Effector memory CD4-positive, alpha-beta T cell (primary cell): ENCODE data around the gene GMPR.
A peak's percentile ranks its signal among the peaks of the same experiment; 100 is the strongest.

Source experiments
- DNase-seq, 3 donors: peaks; one replicate each; pipeline ENCODE4 v3.0.0-alpha.2; 2020
- H3K27ac ChIP-seq: 2 replicates; pipeline ENCODE4 v1.7.0; 2013; ENCODE audit warnings: mild to moderate bottlenecking, low read length, moderate library complexity; ENCODE audit not compliant: insufficient read depth, poor library complexity, severe bottlenecking
- H3K27me3 ChIP-seq: replicated peaks from 2 replicates; pipeline ENCODE4 v1.7.0; 2013; ENCODE audit warnings: mild to moderate bottlenecking, low read length; ENCODE audit not compliant: insufficient read depth, control insufficient read depth, poor library complexity, severe bottlenecking
- H3K36me3 ChIP-seq: 2 replicates; pipeline ENCODE4 v1.7.0; 2013; ENCODE audit warnings: mild to moderate bottlenecking, low read length, moderate library complexity; ENCODE audit not compliant: control insufficient read depth, insufficient read depth
- H3K4me1 ChIP-seq: 2 replicates; pipeline ENCODE4 v1.7.0; 2013; ENCODE audit warnings: low read length, mild to moderate bottlenecking; ENCODE audit not compliant: control insufficient read depth, insufficient read depth, poor library complexity, severe bottlenecking
- H3K4me3 ChIP-seq: 2 replicates; pipeline ENCODE4 v1.7.0; 2013; ENCODE audit warnings: low read length, low read depth, mild to moderate bottlenecking; ENCODE audit not compliant: insufficient read depth, poor library complexity, severe bottlenecking
- H3K9me3 ChIP-seq: 2 replicates; pipeline ENCODE4 v1.7.0; 2013; ENCODE audit warnings: mild to moderate bottlenecking, low read length, moderate library complexity; ENCODE audit not compliant: control insufficient read depth

GMPR gene

GRCh38 chr6:16322666-16323312 is 84.4 kb downstream of the GMPR start:
- no peaks in the 10 kb centered on the region for H3K9me3 ChIP-seq
- H3K36me3 ChIP-seq: peaks cover 23% of the 10 kb centered on the region
- H3K4me1 ChIP-seq: peaks cover 56% of the 10 kb centered on the region
- peak overlapping the region; percentile 89 for H3K27ac ChIP-seq
- DNase-seq: peak; percentile 65 to 73 (median 66)
- H3K4me3 ChIP-seq: no peak overlapping the region
- no peaks in the 10 kb centered on the region for H3K27me3 ChIP-seq

GRCh38 chr6:16324184-16324583 is 85.8 kb downstream of the GMPR start:
- H3K27me3 ChIP-seq: no peaks in the 10 kb centered on the region
- H3K4me1 ChIP-seq: peaks cover 49% of the 10 kb centered on the region
- H3K9me3 ChIP-seq: no peaks in the 10 kb centered on the region
- DNase-seq: no peak
- H3K4me3 ChIP-seq: no peak overlapping the region
- peaks cover 25% of the 10 kb centered on the region for H3K36me3 ChIP-seq
- H3K27ac ChIP-seq: peak overlapping the region; percentile 89

DNA sequence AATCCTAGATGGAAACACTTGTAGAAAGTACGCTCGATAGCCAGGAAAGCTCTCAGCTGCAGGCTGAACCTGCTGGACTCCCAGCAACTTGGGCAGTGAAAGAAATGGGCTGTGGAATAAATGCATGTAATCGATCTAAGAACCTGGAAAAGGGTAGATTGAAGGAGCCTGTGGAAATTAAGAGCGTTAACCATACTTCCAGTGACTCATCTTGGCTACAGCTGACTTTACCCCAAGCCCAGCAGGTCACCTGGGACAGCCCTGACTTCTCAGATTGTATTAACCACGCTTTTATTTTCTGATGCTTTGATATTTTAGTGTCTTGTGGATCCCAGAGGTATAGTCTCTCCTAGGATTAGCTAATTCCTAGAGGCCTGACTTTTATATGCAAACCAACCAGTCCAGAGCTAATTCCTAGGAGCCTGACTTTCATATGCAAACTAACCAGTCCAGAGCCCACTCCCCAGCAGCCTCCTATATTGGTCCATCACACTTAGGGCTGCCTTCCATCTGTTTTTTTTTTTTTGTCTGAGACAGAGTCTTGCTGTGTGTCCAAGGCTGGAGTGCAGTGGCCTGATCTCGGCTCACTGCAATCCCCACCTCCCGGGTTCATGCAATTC is 86.3 kb downstream of the GMPR start:
- Histone ChIP-seq H3K9me3 (no peaks in the 10 kb centered on the region), H3K27me3 (no peaks in the 10 kb centered on the region), H3K4me3 (no peak overlapping the region), H3K4me1 (peaks cover 46% of the 10 kb centered on the region), H3K27ac (peak overlapping the region; percentile 89), H3K36me3 (peaks cover 25% of the 10 kb centered on the region)
- no peak for DNase-seq

DNA sequence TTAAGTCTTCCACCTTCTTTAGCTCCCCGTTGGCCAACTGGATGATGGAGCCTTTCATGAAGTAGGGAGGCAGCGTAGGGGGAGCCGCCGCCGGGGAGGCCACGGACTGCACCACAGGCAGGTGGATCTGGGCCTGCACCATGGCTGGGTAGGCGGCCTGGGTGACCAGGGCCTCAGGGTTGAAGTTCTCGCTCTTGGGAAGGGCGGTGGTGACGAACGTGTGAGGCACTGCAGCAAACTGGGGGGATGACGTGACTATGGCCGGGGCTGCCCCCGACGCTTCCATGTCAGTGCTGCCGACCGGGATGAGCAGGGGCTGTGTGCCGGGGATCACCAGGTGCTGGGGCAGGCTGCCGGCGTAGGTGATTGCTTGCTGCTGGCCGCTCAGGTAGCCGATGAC is 88.1 kb downstream of the GMPR start:
- H3K4me1 ChIP-seq: peaks cover 36% of the 10 kb centered on the region
- no peak overlapping the region for H3K4me3 ChIP-seq
- DNase-seq: no peak
- no peaks in the 10 kb centered on the region for H3K27me3 ChIP-seq
- H3K9me3 ChIP-seq: no peaks in the 10 kb centered on the region
- no peak overlapping the region for H3K27ac ChIP-seq
- H3K36me3 ChIP-seq: peaks cover 24% of the 10 kb centered on the region

GRCh38 chr6:16326971-16327776 is 88.8 kb downstream of the GMPR start:
- Histone ChIP-seq H3K4me3 (no peak overlapping the region), H3K4me1 (peaks cover 35% of the 10 kb centered on the region), H3K9me3 (no peaks in the 10 kb centered on the region), H3K36me3 (peaks cover 21% of the 10 kb centered on the region), H3K27ac (no peak overlapping the region), H3K27me3 (no peaks in the 10 kb centered on the region)
- no peak for DNase-seq

- no peaks in the 10 kb centered on the region for H3K27me3 ChIP-seq
- peaks cover 21% of the 10 kb centered on the region for H3K36me3 ChIP-seq
- H3K9me3 ChIP-seq: no peaks in the 10 kb centered on the region
- no peak overlapping the region for H3K4me3 ChIP-seq
- no peak overlapping the region for H3K27ac ChIP-seq
- H3K4me1 ChIP-seq: peaks cover 28% of the 10 kb centered on the region
- no peak for DNase-seq
Measured at GRCh38 chr6:16327777-16328325, 89.5 kb downstream of the GMPR start.

DNA sequence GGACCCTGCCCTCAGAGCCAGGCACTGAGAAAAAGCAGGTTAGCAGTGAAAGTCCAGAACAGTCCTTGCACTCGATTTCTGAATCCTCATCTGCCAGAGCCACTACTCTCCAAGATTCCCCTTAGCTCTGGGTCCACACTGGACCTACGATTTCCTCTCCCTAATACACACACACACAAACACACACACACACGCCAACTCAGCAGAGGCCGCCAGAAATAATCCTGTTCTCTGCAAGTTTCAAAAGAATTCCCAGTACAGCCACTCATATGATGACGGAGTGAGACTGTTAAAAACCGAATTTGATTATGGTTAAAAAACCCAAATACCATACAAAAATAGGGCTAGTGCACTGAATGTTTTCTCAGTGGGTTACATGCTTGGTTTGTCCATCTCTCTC is 90.8 kb downstream of the GMPR start:
- Histone ChIP-seq H3K36me3 (peaks cover 21% of the 10 kb centered on the region), H3K27me3 (no peaks in the 10 kb centered on the region), H3K27ac (no peak overlapping the region), H3K4me3 (no peak overlapping the region), H3K9me3 (no peaks in the 10 kb centered on the region), H3K4me1 (peaks cover 16% of the 10 kb centered on the region)
- no peak for DNase-seq

DNA sequence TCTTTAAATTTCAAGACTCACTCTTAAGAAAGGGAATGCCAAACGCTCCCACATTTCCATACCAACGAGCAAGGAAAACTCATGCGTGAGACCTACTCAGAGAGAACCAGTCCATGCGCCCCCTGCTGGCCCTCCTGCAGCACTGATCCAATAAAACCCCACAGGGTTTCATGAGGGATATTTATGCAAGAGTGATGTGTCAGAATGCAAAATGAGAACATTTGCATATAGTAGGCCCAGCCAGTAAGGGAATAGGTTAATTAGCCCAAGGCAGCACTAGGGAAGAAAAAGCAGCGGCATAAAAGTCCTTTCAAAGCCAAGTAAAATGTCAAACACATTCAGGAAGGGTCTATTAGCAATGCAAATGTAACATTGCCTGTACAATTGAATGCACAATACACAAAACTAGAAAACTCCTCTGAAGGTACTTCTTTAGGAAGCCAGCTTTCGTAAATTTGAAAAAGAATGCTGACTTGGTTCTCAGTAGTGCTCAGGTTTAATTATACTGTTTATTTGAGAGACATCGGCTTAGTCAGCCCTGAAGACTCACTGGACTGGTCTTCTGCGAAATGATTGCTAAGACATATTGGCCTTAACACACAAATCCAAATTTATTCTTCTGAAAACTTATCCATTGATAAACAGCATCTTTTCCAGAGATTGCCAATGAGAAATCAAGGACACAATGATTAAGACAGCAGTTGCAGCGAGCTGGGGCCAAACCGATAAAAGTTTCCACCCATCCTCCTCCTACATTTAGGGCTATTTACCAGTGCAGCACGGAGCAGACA is 93.2 kb downstream of the GMPR start:
- Histone ChIP-seq H3K4me1 (peaks cover 10% of the 10 kb centered on the region), H3K36me3 (peaks cover 13% of the 10 kb centered on the region), H3K27ac (peak overlapping the region; percentile 55), H3K9me3 (no peaks in the 10 kb centered on the region), H3K27me3 (no peaks in the 10 kb centered on the region), H3K4me3 (no peak overlapping the region)
- peak; percentile 25 to 48 (median 36) for DNase-seq

GRCh38 chr6:16332175-16332542 is 93.8 kb downstream of the GMPR start:
- no peaks in the 10 kb centered on the region for H3K9me3 ChIP-seq
- H3K4me3 ChIP-seq: no peak overlapping the region
- peaks cover 8% of the 10 kb centered on the region for H3K36me3 ChIP-seq
- peak overlapping the region; percentile 55 for H3K27ac ChIP-seq
- H3K27me3 ChIP-seq: no peaks in the 10 kb centered on the region
- DNase-seq: peak; percentile 61 to 71 (median 67)
- H3K4me1 ChIP-seq: peaks cover 10% of the 10 kb centered on the region
